Astrocyte (in vitro differentiated cells and primary cell): Measurements from ENCODE around the gene EFNA5. TPM values are rescaled to one million over a fixed set of nuclear protein-coding genes. Genes with fewer than 3 reads are reported as not detected.
A peak's percentile ranks its signal among the peaks of the same experiment; 100 is the strongest.

Experiments
- DNase-seq: peaks from one replicate; pipeline ENCODE4 v3.0.0-alpha.2; 2010; ENCODE audit warnings: low read depth
- FAIRE-seq: peaks from 2 replicates; lab custom pipeline; 2011; peaks lifted over from hg19 to GRCh38; lab: Jason Lieb, UNC
- H2AFZ ChIP-seq: 2 replicates; pipeline ENCODE4 v1.6.0; 2012; ENCODE audit warnings: low read depth, low read length, inconsistent platforms
- H3K27ac ChIP-seq: 2 replicates; pipeline ENCODE4 v1.5.1; 2011; ENCODE audit warnings: low read depth, low read length, inconsistent platforms
- H3K27me3 ChIP-seq: 2 replicates; pipeline ENCODE4 v1.6.0; 2011; ENCODE audit warnings: low read length, inconsistent platforms; ENCODE audit not compliant: insufficient read depth
- H3K36me3 ChIP-seq: 2 replicates; pipeline ENCODE4 v1.5.1; 2011; ENCODE audit warnings: low read length, inconsistent platforms; ENCODE audit not compliant: insufficient read depth
- H3K4me1 ChIP-seq: 2 replicates; pipeline ENCODE4 v1.5.1; 2011; ENCODE audit warnings: low read length, inconsistent platforms; ENCODE audit not compliant: insufficient read depth
- H3K4me2 ChIP-seq: 2 replicates; pipeline ENCODE4 v1.6.0; 2012; ENCODE audit warnings: low read length, inconsistent platforms
- H3K4me3 ChIP-seq: 2 replicates; pipeline ENCODE4 v1.5.1; 2011; ENCODE audit warnings: low read depth, mild to moderate bottlenecking, low read length, inconsistent platforms; ENCODE audit not compliant: insufficient read depth
- H3K79me2 ChIP-seq: 2 replicates; pipeline ENCODE4 v1.6.0; 2012; ENCODE audit warnings: mild to moderate bottlenecking, low read length, inconsistent platforms; ENCODE audit not compliant: insufficient read depth
- H3K9ac ChIP-seq: 2 replicates; pipeline ENCODE4 v1.6.0; 2012; ENCODE audit warnings: mild to moderate bottlenecking, low read length, inconsistent platforms
- H3K9me3 ChIP-seq: 2 replicates; pipeline ENCODE4 v1.5.1; 2012; ENCODE audit warnings: low read depth, mild to moderate bottlenecking, low read length, inconsistent platforms; ENCODE audit not compliant: insufficient read depth
- H4K20me1 ChIP-seq: 2 replicates; pipeline ENCODE4 v1.6.0; 2012; ENCODE audit warnings: low read length, inconsistent platforms; ENCODE audit not compliant: insufficient read depth
- H3K27ac Mint-ChIP-seq: one replicate; pipeline ENCODE4 v1.8.0; 2021; ENCODE audit warnings: mild to moderate bottlenecking, mixed read lengths; ENCODE audit not compliant: unreplicated experiment
- H3K27me3 Mint-ChIP-seq: one replicate; pipeline ENCODE4 v1.8.0; 2021; ENCODE audit warnings: low read depth, mixed read lengths; ENCODE audit not compliant: unreplicated experiment
- H3K36me3 Mint-ChIP-seq: one replicate; pipeline ENCODE4 v1.8.0; 2021; ENCODE audit warnings: low read depth, mixed read lengths; ENCODE audit not compliant: unreplicated experiment
- H3K4me1 Mint-ChIP-seq: one replicate; pipeline ENCODE4 v1.8.0; 2021; ENCODE audit warnings: low read depth, mixed read lengths; ENCODE audit not compliant: unreplicated experiment
- H3K4me3 Mint-ChIP-seq: one replicate; pipeline ENCODE4 v1.8.0; 2021; ENCODE audit warnings: mild to moderate bottlenecking, moderate library complexity, mixed read lengths; ENCODE audit not compliant: unreplicated experiment
- H3K9me3 Mint-ChIP-seq: one replicate; pipeline ENCODE4 v1.8.0; 2021; ENCODE audit warnings: mild to moderate bottlenecking, mixed read lengths; ENCODE audit not compliant: unreplicated experiment
- EZH2 ChIP-seq: IDR thresholded peaks from 2 replicates; pipeline ENCODE4 v1.6.1; 2012; ENCODE audit warnings: mild to moderate bottlenecking, low read length, inconsistent platforms; ENCODE audit not compliant: insufficient read depth
- total RNA-seq: library from RNA; stranded (reverse); gene quantifications from 2 replicates; pipeline ENCODE4 v1.2.1, GENCODE V29; 2021
- TF ChIP-seq, protein P1 (sequence below): IDR thresholded peaks from 2 replicates; pipeline ENCODE4 v1.5.1; 2011; ENCODE audit warnings: low read depth, mild to moderate bottlenecking, inconsistent platforms, low read length, moderate library complexity; ENCODE audit not compliant: insufficient read depth

EFNA5 gene
- total RNA-seq, 1 donor from 2014 or later, result 59.3 TPM

DNA sequence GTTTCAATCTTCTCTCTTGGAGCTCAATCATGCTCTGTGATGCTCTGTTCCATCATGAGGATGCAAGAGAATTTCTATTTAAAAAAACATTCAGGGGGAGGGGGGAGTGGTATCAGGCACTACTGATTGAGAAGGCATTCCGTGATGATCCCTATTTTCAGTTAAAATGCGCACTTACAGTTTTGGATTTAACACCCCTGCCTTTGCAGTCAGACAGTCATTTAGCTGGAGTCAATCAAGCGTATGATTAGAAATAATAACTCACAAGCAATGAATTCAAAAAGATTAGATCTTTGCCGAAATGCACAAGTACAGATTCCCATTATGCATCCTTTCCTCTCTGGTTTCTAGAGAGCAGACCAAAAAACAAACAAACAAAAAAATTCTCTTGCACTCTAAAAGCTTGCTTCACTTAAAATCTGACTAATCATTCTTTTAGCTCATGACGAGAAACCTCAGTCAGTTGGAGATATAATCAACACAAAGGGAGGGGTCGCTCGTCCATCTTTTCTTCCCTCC is 55.4 kb downstream of the EFNA5 start:
- no peak overlapping the region for H3K4me3 Mint-ChIP-seq
- no peak overlapping the region for H3K9ac ChIP-seq
- DNase-seq (peak; percentile 31), FAIRE-seq (no peak)
- TF ChIP-seq, protein P1, sequence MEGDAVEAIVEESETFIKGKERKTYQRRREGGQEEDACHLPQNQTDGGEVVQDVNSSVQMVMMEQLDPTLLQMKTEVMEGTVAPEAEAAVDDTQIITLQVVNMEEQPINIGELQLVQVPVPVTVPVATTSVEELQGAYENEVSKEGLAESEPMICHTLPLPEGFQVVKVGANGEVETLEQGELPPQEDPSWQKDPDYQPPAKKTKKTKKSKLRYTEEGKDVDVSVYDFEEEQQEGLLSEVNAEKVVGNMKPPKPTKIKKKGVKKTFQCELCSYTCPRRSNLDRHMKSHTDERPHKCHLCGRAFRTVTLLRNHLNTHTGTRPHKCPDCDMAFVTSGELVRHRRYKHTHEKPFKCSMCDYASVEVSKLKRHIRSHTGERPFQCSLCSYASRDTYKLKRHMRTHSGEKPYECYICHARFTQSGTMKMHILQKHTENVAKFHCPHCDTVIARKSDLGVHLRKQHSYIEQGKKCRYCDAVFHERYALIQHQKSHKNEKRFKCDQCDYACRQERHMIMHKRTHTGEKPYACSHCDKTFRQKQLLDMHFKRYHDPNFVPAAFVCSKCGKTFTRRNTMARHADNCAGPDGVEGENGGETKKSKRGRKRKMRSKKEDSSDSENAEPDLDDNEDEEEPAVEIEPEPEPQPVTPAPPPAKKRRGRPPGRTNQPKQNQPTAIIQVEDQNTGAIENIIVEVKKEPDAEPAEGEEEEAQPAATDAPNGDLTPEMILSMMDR, result no peak
- no peak for TF ChIP-seq EZH2
- no peaks in the 10 kb centered on the region for H3K9me3 ChIP-seq
- no peak overlapping the region for H3K27ac Mint-ChIP-seq
- H3K79me2 ChIP-seq, result no peaks in the 10 kb centered on the region
- no peaks in the 10 kb centered on the region for H3K27me3 ChIP-seq
- H3K27me3 Mint-ChIP-seq, result no peaks in the 10 kb centered on the region
- H3K9me3 Mint-ChIP-seq, result no peaks in the 10 kb centered on the region
- H3K36me3 ChIP-seq, result no peaks in the 10 kb centered on the region
- peaks cover 39% of the 10 kb centered on the region for H3K4me1 Mint-ChIP-seq
- no peak overlapping the region for H2AFZ ChIP-seq
- no peaks in the 10 kb centered on the region for H4K20me1 ChIP-seq
- no peak overlapping the region for H3K4me3 ChIP-seq
- H3K4me1 ChIP-seq, result no peaks in the 10 kb centered on the region
- H3K27ac ChIP-seq, result no peak overlapping the region
- H3K4me2 ChIP-seq, result no peak overlapping the region
- H3K36me3 Mint-ChIP-seq, result no peaks in the 10 kb centered on the region

GRCh38 chr5:107612541-107612940 is 58.2 kb downstream of the EFNA5 start:
- TF ChIP-seq EZH2, result no peak
- TF ChIP-seq, protein P1, result no peak
- Mint-ChIP-seq H3K9me3 (no peaks in the 10 kb centered on the region), H3K27ac (no peak overlapping the region), H3K36me3 (peaks cover 2% of the 10 kb centered on the region), H3K4me1 (peaks cover 40% of the 10 kb centered on the region), H3K27me3 (no peaks in the 10 kb centered on the region), H3K4me3 (no peak overlapping the region)
- no peaks in the 10 kb centered on the region for H3K79me2 ChIP-seq
- FAIRE-seq (no peak), DNase-seq (no peak)
- no peak overlapping the region for H3K9ac ChIP-seq
- H4K20me1 ChIP-seq, result no peaks in the 10 kb centered on the region
- no peak overlapping the region for H2AFZ ChIP-seq
- H3K27me3 ChIP-seq, result no peaks in the 10 kb centered on the region
- H3K4me2 ChIP-seq, result no peak overlapping the region
- no peak overlapping the region for H3K4me3 ChIP-seq
- H3K36me3 ChIP-seq, result no peaks in the 10 kb centered on the region
- H3K4me1 ChIP-seq, result no peaks in the 10 kb centered on the region
- H3K9me3 ChIP-seq, result no peaks in the 10 kb centered on the region
- H3K27ac ChIP-seq, result no peak overlapping the region

DNA sequence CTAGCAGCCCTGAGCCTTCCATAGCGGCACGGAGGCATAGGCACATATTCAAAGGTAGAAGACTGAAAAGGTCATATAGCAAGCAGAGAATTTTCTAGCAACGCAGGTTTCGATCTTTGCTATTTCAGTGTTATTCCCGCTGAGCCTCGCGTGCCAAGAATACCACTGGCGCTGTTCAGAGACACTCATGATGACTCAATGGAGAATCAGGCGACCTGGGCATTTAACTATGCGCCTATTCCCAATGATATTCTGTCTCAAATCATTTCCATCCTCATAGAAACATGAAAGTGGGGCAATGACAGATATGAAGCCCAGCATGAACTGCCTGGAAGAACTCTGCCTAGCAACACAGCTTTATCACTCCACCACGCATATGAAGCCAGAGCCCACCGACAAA is 59.9 kb downstream of the EFNA5 start:
- H3K9me3 ChIP-seq, result no peaks in the 10 kb centered on the region
- H3K4me2 ChIP-seq, result no peak overlapping the region
- no peak overlapping the region for H2AFZ ChIP-seq
- H3K27ac ChIP-seq, result no peak overlapping the region
- H3K27me3 Mint-ChIP-seq, result no peaks in the 10 kb centered on the region
- H3K4me3 Mint-ChIP-seq, result no peak overlapping the region
- H3K36me3 Mint-ChIP-seq, result peaks cover 2% of the 10 kb centered on the region
- H3K79me2 ChIP-seq, result no peaks in the 10 kb centered on the region
- peak; percentile 29 for DNase-seq
- peaks cover 37% of the 10 kb centered on the region for H3K4me1 Mint-ChIP-seq
- H3K27me3 ChIP-seq, result no peaks in the 10 kb centered on the region
- no peaks in the 10 kb centered on the region for H3K4me1 ChIP-seq
- H3K9me3 Mint-ChIP-seq, result no peaks in the 10 kb centered on the region
- no peak overlapping the region for H3K4me3 ChIP-seq
- no peaks in the 10 kb centered on the region for H4K20me1 ChIP-seq
- H3K27ac Mint-ChIP-seq, result no peak overlapping the region
- TF ChIP-seq, protein P1, result no peak
- TF ChIP-seq EZH2, result no peak
- no peak overlapping the region for H3K9ac ChIP-seq
- FAIRE-seq, result no peak
- H3K36me3 ChIP-seq, result no peaks in the 10 kb centered on the region
